Stimulated activated naive CD8-positive, alpha-beta T cell treated with anti-CD3 and anti-CD28 coated beads, Interleukin-15, Interleukin-2, amounts not matched to agents 100 ng/mL and 50 ng/mL, for 24 hours (primary cell): ENCODE results near the gene PLXNA2.

Source experiments
- H3K27ac Mint-ChIP-seq: one replicate; pipeline ENCODE4 v1.8.0; 2021; ENCODE audit warnings: mild to moderate bottlenecking, mixed read lengths
- H3K27me3 Mint-ChIP-seq: one replicate; pipeline ENCODE4 v1.8.0; 2021; ENCODE audit warnings: mixed read lengths
- H3K36me3 Mint-ChIP-seq: one replicate; pipeline ENCODE4 v1.8.0; 2021; ENCODE audit warnings: low read depth, mixed read lengths
- H3K4me1 Mint-ChIP-seq: one replicate; pipeline ENCODE4 v1.8.0; 2021; ENCODE audit warnings: low read depth, mixed read lengths
- H3K4me3 Mint-ChIP-seq: one replicate; pipeline ENCODE4 v1.8.0; 2021; ENCODE audit warnings: mild to moderate bottlenecking, mixed read lengths
- H3K9me3 Mint-ChIP-seq: one replicate; pipeline ENCODE4 v1.8.0; 2021; ENCODE audit warnings: mixed read lengths

The PLXNA2 gene

DNA sequence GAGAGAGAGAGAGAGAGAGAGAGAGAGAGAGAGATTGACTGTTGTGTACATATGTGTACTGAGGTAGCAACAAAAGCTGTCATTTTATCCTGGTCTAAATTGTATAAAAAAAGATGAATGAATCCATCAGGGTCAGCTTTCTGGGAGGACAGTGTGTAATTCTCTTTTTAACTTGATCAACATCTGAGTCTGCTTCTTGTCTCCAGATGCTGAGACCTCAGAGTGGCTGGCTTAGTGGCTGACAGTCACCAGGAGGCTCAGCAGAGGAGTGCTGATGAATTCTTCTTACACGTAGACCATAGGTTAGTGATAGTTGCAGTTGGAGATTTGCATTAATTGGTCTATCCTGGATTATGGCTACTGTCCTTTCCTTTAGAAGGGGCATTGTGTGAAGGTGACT lies 28.5 kb upstream of the PLXNA2 start:
- Mint-ChIP-seq H3K4me1 (no peaks in the 10 kb centered on the region), H3K27me3 (peaks cover 44% of the 10 kb centered on the region), H3K27ac (no peak overlapping the region), H3K36me3 (no peaks in the 10 kb centered on the region), H3K9me3 (no peaks in the 10 kb centered on the region), H3K4me3 (no peak overlapping the region)

DNA sequence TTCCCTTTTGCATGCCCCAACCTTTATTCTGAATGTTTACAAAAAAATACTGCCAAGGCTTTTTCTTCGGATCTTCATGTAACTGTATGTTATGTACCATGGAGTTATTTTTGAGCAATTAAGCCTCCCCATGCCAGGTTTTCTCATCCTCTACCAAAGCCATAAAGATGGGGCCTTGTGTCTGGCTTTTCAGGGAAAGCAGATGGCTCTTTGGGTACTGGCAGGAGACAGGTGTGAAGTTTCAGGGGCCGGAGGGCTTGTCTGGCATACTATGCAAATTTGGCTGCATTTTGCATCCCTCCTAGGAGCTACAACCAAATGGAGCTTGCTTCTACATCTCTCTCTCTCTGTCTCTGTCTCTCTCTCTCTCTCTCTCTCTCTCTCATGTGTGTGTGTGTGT lies 28.1 kb upstream of the PLXNA2 start:
- no peaks in the 10 kb centered on the region for H3K9me3 Mint-ChIP-seq
- H3K27me3 Mint-ChIP-seq: peaks cover 44% of the 10 kb centered on the region
- no peaks in the 10 kb centered on the region for H3K4me1 Mint-ChIP-seq
- no peak overlapping the region for H3K27ac Mint-ChIP-seq
- H3K36me3 Mint-ChIP-seq: no peaks in the 10 kb centered on the region
- H3K4me3 Mint-ChIP-seq: no peak overlapping the region

DNA sequence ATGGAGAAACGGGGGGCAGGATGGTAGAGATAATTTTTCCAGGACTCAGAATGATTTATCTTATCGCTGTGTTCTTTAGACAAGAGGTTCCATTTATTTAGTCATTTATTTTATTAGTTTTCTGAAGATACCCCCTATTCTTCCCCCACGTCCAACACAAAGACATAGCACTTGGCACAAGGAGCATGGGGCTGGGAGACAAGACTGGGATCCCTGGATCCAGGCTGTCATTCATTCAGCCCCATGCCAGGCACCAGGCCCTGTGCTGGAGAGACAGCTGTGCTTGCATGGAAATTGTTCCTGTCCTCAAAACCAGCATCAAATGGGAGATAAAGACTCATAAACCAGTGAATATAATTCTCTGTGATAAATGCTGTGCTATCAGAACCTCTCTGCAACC lies 27.1 kb upstream of the PLXNA2 start:
- Mint-ChIP-seq H3K27ac (no peak overlapping the region), H3K9me3 (no peaks in the 10 kb centered on the region), H3K27me3 (peaks cover 53% of the 10 kb centered on the region), H3K4me1 (no peaks in the 10 kb centered on the region), H3K4me3 (no peak overlapping the region), H3K36me3 (no peaks in the 10 kb centered on the region)

DNA sequence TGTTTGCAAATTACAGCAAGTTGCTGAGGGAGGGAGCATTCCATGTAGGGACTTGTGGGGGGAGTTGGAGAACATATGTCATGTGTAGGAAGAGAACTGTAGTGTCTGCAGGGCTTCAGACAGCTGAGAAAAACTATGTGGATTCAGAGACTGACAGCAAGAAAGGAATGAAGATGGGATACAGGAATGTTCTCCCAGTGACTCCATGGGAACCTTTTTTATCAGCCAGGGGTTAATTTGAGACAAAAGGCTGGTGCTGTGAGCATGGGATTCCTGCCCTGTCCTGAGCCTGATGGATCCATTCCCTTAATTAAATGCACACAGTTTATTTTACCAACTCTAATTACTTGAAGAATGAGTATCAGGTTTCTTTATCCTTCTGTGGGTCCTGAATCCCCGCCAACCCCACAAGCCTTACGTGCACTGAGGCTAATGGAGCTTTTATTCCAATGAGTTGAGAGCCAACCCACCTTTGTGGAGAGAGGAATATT lies 26.5 kb upstream of the PLXNA2 start:
- Mint-ChIP-seq H3K27me3 (peaks cover 49% of the 10 kb centered on the region), H3K4me3 (no peak overlapping the region), H3K27ac (no peak overlapping the region), H3K36me3 (no peaks in the 10 kb centered on the region), H3K9me3 (no peaks in the 10 kb centered on the region), H3K4me1 (no peaks in the 10 kb centered on the region)

DNA sequence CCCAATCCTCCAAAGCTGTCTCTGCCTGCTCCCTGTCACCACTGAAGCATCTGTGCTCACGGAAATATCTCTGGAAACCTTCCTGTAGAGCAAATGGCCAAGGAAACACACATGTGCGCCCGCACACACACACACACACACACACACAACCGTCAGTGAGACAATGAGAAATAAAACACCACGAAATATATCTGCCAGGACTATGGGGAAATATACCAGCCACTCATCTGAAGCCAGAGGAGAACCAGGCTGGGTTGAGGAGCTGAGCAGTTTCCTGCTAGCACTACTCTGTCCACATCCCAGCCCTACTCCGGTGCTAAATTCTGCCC lies 25.1 kb upstream of the PLXNA2 start:
- H3K4me3 Mint-ChIP-seq: no peak overlapping the region
- H3K9me3 Mint-ChIP-seq: no peaks in the 10 kb centered on the region
- H3K4me1 Mint-ChIP-seq: no peaks in the 10 kb centered on the region
- peaks cover 41% of the 10 kb centered on the region for H3K27me3 Mint-ChIP-seq
- H3K36me3 Mint-ChIP-seq: no peaks in the 10 kb centered on the region
- H3K27ac Mint-ChIP-seq: no peak overlapping the region

DNA sequence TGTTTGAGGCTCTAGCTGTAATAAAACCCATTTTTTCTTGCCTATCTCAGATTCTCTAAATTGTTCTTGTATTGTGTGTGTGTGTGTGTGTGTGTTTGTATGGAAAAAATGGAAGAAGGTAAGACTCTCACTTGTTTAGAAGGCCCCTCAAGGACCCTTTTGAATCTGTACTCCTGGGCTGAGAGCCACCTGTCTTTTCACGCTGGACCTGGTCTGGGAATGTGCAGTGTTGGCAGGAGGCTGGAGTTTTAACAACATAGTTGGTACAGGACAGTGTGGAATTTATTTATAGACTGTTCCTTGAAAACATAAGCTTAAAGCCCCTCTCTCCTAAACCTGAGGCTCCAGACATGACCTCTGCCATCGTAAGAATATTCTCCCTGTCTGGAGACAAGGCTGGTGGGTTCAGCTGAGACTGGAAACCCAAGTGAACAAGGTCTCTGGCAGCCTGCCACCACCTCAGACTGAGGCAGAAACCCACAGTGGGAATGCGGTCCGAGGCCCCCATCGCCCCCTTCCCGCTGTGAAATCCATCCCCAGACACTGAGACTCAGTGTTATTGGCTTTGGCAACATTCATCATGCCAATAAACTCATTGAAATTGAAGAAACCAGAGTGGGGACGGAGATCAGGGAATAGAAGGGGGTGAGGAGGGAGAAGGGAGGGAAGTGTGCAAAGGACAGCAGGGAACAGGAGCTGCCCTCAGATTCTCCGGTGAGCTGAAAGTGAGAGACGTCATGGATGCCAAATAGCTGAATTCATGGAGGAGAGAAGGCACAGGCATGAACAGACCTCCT lies 24.6 kb upstream of the PLXNA2 start:
- peaks cover 45% of the 10 kb centered on the region for H3K27me3 Mint-ChIP-seq

DNA sequence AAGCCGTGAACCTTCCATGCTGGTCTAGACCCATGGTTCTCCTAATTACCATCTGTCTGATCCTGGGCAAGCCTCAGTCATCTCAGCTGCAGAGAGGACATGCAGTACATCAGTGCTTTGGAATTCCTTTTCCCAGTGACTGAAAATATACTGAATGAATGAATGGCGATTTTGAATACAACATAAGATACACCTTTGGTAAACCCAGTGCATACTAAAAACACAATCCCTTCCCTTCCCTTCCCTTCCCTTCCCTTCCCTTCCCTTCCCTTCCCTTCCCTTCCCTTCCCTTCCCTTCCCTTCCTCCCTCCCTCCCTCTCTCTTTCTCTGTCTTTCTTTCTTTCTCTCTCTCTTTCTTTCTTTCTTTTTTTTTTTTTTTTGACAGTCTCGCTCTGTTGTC lies 21.3 kb upstream of the PLXNA2 start:
- H3K4me3 Mint-ChIP-seq: no peak overlapping the region
- H3K36me3 Mint-ChIP-seq: no peaks in the 10 kb centered on the region
- H3K27ac Mint-ChIP-seq: no peak overlapping the region
- H3K4me1 Mint-ChIP-seq: no peaks in the 10 kb centered on the region
- H3K27me3 Mint-ChIP-seq: peaks cover 48% of the 10 kb centered on the region
- no peaks in the 10 kb centered on the region for H3K9me3 Mint-ChIP-seq

More for the DNA sequence above, 24.6 kb upstream of the PLXNA2 start:
- no peaks in the 10 kb centered on the region for H3K4me1 Mint-ChIP-seq
- no peaks in the 10 kb centered on the region for H3K36me3 Mint-ChIP-seq
- H3K27ac Mint-ChIP-seq: no peak overlapping the region
- no peaks in the 10 kb centered on the region for H3K9me3 Mint-ChIP-seq
- H3K4me3 Mint-ChIP-seq: no peak overlapping the region

DNA sequence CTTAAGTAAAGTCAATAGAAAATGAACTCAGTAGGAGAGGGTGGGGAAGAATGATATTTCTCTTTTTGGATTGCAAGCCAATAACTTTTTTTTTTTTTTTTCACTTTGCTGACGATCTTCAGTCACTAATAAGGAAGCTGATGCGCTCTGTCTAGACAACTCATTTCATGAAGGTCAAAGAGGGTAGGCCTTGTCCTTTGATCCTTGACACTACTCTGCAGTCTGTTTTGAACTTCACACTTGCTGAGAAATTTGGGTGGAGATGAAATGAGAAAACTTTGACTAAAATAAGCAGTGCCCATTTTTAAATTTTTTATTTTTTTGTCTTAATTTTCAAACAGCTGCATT lies 20.9 kb upstream of the PLXNA2 start:
- no peaks in the 10 kb centered on the region for H3K9me3 Mint-ChIP-seq
- no peak overlapping the region for H3K27ac Mint-ChIP-seq
- H3K4me1 Mint-ChIP-seq: no peaks in the 10 kb centered on the region
- peaks cover 51% of the 10 kb centered on the region for H3K27me3 Mint-ChIP-seq
- no peaks in the 10 kb centered on the region for H3K36me3 Mint-ChIP-seq
- H3K4me3 Mint-ChIP-seq: no peak overlapping the region

DNA sequence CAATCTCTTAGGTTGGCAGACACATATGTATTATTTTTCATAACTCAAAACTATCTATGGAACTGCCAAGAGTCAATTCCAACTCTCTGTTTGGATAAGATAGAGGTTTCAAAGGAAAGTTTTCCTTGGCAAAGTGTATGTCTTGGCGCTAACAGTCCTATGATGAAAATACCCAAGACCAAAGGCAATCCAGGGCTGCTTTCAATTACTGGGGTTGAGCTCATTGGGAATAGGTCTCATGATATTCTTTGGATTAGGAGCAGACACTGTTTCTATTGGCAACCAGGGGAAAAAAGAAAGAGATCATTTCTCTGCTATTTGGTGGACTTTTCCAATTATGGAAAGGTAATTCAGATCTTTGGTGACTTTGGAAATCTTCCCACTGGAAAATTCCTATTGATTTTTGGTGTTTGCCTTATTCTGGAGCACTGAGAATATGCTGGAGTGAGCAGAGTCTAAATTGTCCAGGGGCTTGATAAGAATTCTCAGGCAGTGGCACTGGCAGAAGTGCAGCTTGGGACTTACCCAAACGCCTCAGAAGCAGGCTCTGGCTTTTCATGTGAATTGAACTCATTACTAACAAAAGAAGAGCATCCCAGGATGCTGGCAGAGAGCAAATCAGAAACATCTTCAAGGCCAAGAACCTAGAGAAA lies 20.4 kb upstream of the PLXNA2 start:
- no peaks in the 10 kb centered on the region for H3K36me3 Mint-ChIP-seq
- no peak overlapping the region for H3K27ac Mint-ChIP-seq
- no peak overlapping the region for H3K4me3 Mint-ChIP-seq
- no peaks in the 10 kb centered on the region for H3K4me1 Mint-ChIP-seq
- no peaks in the 10 kb centered on the region for H3K9me3 Mint-ChIP-seq
- peaks cover 48% of the 10 kb centered on the region for H3K27me3 Mint-ChIP-seq

DNA sequence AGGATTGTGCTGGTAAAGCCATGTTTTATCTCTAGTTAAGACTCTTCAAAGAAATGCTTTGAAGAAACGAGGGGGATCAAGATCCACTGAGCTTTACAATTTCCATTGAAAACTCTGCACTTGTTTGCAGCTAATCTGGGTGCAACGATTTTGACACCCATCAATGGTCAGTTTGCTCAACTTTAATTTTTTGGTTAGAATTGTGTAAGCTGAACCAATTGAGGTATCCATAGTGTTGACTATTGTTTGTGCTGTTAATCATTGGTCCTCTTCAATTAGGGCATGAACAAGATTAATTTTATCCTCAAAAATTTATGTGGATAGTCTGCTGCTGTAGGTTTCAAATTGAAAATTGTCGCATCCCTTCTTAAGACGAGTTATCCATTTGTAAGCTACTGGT lies 17.7 kb upstream of the PLXNA2 start:
- no peak overlapping the region for H3K4me3 Mint-ChIP-seq
- no peaks in the 10 kb centered on the region for H3K36me3 Mint-ChIP-seq
- peaks cover 39% of the 10 kb centered on the region for H3K27me3 Mint-ChIP-seq
- H3K27ac Mint-ChIP-seq: no peak overlapping the region
- no peaks in the 10 kb centered on the region for H3K9me3 Mint-ChIP-seq
- no peaks in the 10 kb centered on the region for H3K4me1 Mint-ChIP-seq

DNA sequence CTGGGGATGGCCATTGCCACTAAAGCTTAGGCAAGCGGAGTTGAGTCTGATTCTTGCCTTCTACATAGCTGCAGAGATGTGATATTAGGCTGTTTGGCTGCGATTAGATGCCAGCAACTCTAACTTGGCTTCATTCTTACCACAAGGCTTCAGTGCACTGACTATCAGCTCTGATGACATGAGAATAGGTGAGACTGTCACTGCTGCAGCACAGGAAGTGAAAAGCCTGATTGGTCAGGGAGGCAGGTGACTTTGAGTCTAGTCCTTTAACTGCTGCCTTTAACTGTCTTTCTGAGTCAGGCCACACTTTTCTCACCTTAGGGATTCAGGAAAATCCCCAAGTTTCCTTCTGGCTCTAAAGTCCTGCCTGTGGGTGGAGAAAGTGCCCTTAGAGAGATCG lies 14.1 kb upstream of the PLXNA2 start:
- H3K4me1 Mint-ChIP-seq: no peaks in the 10 kb centered on the region
- no peak overlapping the region for H3K4me3 Mint-ChIP-seq
- peaks cover 49% of the 10 kb centered on the region for H3K27me3 Mint-ChIP-seq
- H3K36me3 Mint-ChIP-seq: no peaks in the 10 kb centered on the region
- H3K27ac Mint-ChIP-seq: no peak overlapping the region
- no peaks in the 10 kb centered on the region for H3K9me3 Mint-ChIP-seq

DNA sequence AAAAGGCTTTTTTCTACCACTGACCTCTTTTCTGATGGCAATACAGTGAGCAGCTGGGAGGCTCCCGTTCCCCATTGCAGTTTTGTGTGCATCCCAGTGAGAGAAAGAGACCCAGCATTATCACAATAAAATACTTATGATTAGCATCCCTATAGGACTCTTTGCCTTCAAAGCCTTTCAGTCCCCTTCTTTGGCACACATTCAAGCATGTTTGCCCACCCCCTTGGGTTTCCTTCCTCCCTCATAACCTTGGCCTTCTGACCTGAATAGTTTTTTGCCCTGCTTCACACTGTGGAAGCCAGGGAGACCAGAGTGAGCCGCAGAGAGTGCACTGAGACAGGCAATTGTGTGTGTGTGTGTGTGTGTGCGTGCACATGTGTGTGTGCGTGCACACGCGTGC lies 13.2 kb upstream of the PLXNA2 start:
- Mint-ChIP-seq H3K36me3 (no peaks in the 10 kb centered on the region), H3K4me1 (no peaks in the 10 kb centered on the region), H3K9me3 (no peaks in the 10 kb centered on the region), H3K4me3 (no peak overlapping the region), H3K27ac (no peak overlapping the region), H3K27me3 (peaks cover 49% of the 10 kb centered on the region)

DNA sequence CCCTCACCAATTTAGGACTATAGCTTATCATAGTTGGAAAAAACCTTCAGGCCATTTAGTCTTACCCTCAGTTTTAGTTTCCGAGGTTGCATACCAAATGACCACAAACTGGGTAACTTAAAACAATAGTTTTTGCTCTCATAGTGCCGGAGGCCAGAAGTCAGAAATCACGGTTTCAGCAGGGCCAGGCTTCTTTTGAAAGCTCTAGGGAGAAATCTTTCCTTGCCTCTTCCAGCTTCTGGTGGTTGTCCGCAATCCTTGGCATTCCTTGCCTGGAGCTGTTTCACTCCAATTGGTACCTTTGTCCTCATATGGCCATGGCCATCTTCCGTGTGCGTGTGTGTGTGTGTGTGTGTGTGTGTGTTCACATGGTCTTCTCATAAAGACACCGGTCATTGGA lies 12.4 kb upstream of the PLXNA2 start:
- Mint-ChIP-seq H3K4me1 (no peaks in the 10 kb centered on the region), H3K27ac (no peak overlapping the region), H3K4me3 (no peak overlapping the region), H3K27me3 (peaks cover 53% of the 10 kb centered on the region), H3K36me3 (no peaks in the 10 kb centered on the region), H3K9me3 (no peaks in the 10 kb centered on the region)

DNA sequence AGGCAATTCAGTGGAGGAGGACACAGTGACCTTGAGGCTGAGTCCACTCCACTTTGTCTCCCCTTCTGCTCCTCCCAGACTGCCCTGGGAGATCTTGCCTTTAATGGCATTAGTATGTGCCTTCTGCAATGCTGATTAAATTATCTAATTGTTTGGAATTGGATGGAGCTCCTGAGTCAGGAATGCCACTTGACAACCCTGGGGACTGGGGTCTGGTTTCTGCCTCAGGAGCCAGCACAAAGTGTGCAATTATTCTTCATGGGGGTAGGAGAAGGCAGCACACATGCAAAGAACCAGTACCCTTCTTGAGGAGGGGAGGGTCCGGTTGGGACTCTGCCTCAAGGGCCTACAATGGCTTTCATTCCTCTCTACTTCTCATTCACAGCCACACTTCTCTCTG lies 11.9 kb upstream of the PLXNA2 start:
- H3K9me3 Mint-ChIP-seq: no peaks in the 10 kb centered on the region
- H3K27ac Mint-ChIP-seq: no peak overlapping the region
- H3K36me3 Mint-ChIP-seq: no peaks in the 10 kb centered on the region
- H3K4me1 Mint-ChIP-seq: no peaks in the 10 kb centered on the region
- H3K27me3 Mint-ChIP-seq: peaks cover 56% of the 10 kb centered on the region
- no peak overlapping the region for H3K4me3 Mint-ChIP-seq

DNA sequence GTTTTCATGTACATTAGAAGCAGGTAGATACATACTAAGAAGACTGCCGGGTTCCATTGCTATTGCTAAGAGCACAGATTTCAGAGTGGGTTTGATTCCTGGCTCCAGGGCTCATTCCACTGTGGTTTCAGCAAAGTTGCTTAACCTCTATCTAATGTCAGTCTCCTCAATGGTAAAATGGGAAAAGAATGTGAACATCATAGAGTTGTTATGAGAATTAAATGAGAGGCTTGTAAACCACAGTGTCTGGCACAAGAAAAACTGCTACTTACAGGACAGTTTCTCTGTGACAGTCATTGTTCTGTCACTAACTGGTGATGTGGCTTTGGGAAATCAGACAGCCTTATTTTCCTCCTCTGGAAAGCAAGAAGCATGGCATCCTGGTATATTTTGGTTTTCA lies 10.7 kb upstream of the PLXNA2 start:
- Mint-ChIP-seq H3K27me3 (peaks cover 53% of the 10 kb centered on the region), H3K9me3 (no peaks in the 10 kb centered on the region), H3K27ac (no peak overlapping the region), H3K4me1 (no peaks in the 10 kb centered on the region), H3K4me3 (no peak overlapping the region), H3K36me3 (no peaks in the 10 kb centered on the region)

DNA sequence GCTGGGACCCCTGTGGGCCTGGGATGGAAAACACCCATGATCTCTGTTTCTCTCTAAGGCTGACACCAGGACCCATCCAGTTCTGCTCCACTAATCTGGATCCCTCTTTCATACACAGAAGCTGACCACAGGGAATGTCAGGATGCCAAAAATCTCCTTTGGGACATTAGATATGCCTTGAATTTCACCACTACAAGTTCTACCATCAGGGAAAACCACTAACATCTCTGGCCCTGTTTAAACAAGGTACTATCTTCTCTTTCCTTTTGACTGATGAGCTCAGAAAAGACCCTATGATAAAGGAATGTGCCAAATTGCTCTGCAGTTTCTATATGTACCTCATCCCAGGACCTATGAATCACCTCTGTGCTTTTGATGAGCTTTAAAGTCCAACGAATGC lies 10.2 kb upstream of the PLXNA2 start:
- Mint-ChIP-seq H3K9me3 (no peaks in the 10 kb centered on the region), H3K4me3 (no peak overlapping the region), H3K36me3 (no peaks in the 10 kb centered on the region), H3K27me3 (peaks cover 51% of the 10 kb centered on the region), H3K4me1 (no peaks in the 10 kb centered on the region), H3K27ac (no peak overlapping the region)
